Activated gamma-delta T cell (primary cell): ENCODE measurements around the gene FADS3.

ENCODE experiments used
- DNase-seq: peaks from one replicate; lab custom pipeline; 2025; lab: John Stamatoyannopoulos, UW
- total RNA-seq, 2 donors: gene quantifications; one replicate each; lab custom pipeline; 2026; lab: John Stamatoyannopoulos, UW

FADS3 gene, protein sequence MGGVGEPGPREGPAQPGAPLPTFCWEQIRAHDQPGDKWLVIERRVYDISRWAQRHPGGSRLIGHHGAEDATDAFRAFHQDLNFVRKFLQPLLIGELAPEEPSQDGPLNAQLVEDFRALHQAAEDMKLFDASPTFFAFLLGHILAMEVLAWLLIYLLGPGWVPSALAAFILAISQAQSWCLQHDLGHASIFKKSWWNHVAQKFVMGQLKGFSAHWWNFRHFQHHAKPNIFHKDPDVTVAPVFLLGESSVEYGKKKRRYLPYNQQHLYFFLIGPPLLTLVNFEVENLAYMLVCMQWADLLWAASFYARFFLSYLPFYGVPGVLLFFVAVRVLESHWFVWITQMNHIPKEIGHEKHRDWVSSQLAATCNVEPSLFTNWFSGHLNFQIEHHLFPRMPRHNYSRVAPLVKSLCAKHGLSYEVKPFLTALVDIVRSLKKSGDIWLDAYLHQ
- 20.3 to 22.8 reads per million in 2 donors for total RNA-seq

DNA sequence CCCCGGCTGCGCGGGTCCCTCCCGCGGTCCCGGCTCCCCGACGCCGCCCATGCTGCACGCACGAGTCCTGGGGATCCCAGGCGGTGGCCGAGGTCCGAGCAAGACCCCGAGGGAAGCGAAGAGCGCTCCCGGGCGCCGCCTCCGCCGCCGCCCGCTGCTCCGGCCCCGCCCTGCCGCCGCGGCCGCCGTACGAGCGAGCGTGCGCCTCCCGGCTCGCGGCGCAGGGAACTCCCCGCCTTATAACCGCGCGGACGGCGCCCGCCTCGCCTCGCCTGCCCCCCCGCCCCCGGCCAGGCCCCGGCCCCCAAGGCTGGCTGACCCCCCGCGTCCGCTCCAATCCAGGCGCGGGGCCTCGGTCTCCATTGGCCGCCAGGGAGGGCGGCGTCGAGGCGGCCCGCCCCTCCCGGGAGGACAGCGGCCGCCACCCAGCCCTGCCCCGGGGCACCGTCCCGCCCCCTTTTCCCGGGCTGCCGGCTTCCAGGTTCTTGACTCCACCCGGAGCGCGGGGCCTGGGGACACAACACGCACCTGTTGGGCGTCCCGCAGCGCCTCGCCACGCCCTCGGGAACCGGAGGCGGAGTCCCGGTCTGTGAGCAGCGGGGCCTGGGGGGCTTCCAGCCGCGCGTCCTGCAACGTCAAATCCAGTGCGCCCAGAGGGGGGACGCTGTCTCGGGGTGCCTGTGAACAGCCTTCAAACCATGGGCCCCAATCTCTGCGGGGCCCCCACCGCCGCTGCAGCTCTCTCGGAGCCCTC, at the start of gene FADS3:
TSS of gene FADS3 (minus strand) at position 215 of the 754 bp plus-strand sequence. CDS start at position 51, 164 bp downstream.
- peak; percentile 68 for DNase-seq

DNA sequence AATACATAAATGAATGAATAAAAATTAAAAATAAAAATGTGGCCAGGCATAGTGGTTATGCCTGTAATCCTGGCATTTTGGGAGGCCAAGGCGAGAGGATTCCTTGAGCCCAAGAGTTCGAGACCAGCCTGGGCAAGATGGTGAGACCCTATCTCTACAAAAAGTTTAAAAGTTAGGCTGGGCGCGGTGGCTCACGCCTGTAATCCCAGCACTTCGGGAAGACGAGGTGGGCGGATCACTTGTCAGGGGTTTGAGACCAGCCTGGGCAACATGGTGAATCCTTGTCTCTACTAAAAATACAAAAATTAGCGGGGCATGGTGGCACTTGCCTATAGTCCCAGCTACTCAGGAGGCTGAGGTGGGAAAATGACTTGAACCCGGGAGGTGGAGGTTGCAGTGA, 49.1 kb upstream of the FADS3 start:
- no peak for DNase-seq

DNA sequence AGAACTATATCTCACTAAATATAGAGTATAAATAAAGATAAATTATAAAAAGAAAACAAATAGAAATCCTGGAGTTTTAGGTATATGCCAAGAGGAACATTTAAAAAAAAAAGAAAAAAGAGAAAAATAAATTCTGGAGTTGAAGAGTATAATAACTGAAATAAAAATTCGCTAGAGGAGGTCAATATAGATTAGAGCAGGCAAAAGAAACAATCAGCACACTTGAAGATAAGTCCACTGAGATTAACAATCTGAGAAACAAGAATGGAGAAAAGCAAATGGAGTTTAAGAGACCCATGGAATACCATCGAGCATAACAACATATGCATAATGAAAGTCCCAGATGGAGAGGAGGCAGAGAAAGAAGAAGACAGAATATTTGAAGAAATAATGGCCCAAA, 44.5 kb upstream of the FADS3 start:
- no peak for DNase-seq

DNA sequence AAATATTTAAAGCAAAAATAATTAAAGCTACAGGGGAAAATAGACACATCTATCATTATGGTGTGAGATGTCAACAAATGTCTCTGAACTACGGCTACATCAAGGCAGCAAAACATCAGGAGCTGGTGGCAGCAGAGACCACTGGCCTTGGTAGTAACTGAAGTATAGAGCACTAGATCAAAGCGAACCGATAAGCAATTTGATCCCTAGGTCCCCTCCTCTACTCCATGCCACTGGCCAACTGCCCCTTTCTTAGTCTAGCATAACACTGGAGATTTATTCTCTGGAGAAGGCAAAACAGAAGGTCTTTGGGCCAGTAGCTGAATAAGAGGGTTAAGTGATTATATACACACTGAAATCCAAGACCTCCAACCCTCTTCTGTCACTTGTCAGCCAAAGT, 39.6 kb upstream of the FADS3 start:
- no peak for DNase-seq

DNA sequence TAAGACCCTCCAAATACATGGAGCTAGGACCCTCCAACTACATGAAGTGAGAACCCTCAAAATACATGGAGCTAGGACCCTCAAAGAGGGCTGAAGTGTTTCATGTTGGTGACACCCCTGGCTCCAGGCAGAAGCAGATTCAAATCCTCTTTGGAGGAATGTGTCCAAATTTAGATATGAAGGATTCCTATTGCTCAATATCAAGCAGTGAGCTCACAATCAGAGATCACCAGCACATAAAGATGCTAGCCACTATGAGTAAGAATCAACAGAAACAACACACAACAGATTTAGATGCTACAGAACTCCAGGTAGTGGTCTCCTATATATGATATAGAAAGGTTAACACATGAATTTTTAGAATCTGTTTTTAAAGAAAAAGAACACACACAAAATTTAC, 37.3 kb upstream of the FADS3 start:
- no peak for DNase-seq

DNA sequence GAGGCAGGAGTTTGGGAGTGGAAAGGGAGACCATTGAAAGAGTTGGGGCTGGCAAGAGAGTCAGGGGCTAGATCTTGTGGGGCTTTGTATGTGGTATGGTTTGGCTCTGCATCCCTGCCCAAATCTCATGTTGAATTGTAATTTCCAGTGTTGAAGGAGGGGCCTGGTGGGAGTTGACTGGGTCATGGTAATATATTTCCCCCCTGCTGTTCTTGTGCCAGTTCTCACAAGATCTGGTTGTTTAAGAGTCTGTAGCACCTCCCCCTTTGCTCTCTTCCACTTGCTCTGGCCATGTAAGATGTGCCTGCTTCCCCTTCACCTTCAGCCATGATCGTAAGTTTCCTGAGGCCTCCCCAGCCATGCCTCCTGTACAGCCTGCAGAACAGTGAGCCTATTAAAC, 36.2 kb upstream of the FADS3 start:
- no peak for DNase-seq

DNA sequence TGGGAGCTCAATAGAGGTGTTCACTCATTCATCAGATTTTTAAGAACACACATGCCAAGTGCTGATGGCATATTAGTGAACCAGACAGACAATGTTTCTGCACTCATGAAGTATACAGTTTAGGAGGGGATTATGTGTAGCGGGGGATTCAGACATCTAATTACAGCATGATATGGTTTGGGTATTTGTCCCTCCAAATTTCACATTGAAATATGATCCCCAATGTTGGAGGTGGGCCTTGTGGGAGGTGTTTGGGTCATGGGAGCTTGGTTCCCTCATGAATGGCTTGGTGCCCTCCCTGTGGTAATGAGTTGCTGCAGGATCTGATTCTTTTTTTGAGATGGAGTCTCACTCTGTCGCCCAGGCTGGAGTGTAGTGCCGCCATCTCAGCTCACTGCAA, 34.9 kb upstream of the FADS3 start:
- DNase-seq: no peak

DNA sequence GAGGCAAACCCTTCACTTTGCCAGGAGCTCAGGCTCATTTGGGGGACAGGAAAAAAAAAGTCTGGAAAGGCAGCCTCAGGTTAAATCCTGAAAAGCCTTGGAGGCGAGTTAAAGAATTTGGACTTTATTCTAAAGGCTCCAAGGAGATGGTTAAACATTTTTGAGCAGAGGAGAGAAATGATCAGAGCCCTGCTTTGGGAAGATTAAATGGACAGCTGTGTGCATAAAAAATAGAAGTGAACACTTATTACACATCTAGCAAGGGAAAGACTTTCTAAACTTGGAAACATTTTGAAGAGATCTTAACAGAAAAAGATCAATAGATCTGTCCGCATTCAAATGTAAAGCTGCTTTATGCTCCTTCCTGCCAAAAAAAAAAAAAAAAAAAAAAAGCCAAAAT, 34.4 kb upstream of the FADS3 start:
- DNase-seq: no peak

DNA sequence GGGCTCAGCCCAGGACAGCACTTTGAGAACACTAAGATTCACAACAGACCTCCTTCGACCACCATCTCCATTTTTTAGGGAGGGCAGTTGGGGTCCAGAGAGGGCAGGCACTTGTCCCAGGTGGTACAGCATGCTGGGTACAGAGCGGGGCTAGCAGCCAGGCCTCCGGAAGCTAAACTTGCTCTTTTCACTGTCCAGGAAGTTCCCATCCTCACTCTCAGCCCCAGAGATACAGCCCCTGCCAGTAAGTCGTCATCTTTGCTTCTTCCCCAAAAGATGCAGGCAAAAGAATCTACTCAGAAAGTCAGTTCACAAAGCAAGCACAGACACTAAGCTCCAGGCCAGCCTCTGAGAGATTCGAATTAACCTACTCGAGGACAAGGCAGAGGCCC, 32.7 kb upstream of the FADS3 start:
- no peak for DNase-seq

DNA sequence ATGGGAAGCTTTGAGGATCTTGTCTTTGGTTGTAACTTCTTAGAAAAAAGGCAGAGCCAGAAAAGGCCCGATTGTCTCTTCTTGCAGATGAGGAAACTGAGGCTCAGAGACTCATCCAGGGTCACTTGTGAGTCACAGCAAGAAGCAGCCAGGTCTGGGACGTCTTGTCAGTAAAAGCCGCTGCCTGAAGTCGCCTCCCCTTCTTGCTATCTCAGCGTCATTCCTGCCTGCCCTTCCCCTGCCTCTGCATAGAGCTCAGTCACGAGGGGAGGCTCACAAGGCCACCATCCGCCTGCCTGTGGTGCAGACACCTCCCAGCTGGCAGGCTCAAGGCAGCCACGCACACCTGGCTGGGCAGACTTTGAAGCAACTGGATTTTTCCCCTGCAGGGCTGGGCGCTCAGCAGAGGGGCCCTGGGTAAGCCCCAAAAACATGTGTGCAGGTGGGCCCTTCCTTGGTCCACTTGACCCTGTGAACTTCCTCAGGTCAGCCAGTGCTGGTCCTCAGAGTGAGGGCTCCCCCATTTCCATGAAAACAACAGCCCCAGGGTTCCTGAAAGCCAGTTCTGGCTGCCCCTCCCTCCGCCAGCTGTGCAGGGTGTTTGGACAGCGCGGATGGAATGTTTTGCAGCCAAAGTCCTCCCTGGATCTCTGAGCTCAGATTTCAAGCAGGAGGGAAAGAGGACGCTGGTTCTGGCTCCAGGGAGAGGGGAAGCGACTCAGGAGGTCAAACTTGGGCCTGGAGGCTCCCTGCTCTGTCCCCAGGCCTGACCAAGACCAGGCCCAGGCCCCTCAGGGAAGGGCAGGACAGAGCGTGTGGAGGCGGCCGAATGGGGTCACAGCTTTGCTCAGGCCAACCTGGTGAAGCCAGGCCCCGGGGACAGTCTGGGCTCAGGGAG, 32.1 kb upstream of the FADS3 start:
- DNase-seq: no peak

DNA sequence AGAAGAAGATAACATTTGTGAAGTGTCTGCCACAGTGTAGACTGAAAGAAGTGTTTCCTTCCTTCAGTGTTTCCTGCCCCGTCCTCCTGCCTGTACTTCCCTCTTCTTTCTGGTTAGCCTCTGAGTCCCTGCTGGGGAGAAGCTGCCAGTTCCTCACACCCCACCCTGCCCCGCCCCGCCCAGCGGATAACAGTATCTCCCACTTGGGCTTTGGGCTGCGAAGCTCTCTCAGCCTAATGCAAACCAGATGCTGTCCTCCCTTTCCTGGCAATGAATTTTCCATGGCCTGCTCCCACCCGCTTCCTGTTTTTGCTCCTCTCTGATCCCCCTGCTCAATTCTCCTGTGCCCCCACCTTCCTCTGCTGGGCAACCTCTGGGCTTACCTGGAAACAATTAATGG, 31.2 kb upstream of the FADS3 start:
- DNase-seq: no peak

DNA sequence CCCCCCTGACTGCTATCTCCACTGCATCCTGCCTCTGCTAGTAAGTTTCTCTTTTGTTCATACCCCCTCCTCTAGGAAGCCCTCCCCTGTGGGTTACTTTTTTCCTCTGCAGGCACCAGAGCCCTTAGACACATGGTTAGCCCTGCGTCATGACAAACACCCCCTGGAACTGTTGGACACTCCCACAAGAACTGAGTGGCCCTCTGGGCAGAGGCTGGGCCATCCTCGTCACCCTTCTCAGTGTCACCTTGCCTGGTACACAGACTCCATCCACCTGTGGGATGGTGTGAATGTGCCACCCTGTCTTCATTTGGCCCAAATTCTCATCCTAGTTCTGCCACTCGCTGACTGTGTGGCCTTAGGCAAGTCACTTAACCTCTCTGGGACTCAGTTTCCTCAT, 30.1 kb upstream of the FADS3 start:
- DNase-seq: no peak

DNA sequence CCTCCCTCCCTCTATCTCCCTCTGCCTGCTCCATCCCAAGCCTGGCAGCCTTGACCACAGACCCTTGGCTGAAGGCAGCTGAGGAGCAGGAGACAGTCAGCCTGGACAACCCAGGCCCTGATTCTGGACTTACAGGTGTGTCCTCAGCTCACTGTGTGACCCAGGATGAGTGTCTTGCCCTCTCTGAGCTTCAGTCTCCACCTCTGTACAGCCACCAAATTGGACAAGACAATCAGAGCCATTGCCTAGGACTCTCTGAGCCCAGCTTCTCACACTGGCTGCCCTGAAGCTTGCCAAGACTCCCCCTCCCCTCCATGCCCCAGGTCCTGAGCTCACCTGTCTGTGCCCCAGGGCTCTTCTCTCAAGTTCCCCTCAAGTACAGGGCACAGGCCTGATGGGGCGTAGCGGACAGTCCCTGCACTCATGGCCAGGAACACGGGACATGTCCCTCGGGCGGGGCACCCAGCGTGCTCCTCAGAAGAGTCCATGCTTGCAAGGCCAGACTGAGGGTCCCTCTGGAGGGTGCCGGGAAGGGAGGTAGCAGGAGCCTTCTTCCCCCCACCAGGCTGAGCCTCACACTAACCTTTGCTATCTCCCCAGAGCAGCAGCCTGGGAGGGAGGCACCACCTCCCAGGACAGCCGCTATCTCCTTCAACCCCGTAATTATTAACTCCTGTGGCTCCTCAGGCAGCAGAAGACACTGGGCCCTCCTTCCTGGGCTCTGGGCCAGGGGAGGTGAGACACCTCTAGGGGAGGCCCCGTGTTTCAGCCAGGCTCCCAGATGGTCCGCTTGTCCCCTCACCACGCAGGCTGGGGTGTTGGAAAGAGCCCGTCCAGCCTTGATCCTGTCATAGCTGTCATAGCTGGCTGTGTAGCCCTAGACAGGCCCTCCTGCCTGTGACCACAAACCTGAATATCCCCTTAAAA, 28.6 kb upstream of the FADS3 start:
- no peak for DNase-seq

DNA sequence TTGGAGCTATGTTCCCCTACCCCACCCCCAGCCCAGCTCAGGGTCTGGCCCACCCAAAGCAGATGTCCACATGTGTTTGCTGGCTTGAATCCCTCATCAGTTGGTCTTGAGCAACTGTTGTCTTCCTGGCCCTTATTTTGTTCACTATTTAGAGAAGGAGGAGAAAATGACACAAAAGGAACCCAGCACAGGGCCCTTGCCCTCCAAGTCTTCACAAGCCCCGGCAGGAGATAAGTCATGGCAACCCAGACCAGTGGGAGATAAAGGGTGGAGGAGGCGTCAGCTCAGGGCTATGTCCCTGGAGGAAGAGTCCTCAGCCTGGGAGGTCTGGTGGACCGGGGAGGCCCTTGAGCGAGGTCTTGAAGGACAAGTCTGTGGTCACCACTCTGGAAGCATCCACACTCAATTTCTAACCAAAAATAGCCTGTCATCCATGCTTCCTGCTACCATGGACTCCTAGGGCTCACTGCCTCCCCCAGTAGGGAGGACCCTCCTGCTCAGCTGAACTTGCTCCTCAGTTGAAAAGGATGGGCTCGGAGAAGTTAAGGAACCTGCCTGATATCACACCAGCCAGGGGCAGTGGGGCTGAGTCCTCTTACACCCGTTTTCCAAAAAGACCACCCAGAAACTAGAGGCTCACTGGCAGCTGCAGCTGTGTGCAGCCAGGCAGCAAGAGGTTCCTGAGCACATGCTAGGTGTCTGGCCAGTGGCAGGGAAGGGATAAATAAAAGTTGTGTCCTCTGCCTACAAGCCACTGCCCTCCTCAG, 27.8 kb upstream of the FADS3 start:
- DNase-seq: no peak

DNA sequence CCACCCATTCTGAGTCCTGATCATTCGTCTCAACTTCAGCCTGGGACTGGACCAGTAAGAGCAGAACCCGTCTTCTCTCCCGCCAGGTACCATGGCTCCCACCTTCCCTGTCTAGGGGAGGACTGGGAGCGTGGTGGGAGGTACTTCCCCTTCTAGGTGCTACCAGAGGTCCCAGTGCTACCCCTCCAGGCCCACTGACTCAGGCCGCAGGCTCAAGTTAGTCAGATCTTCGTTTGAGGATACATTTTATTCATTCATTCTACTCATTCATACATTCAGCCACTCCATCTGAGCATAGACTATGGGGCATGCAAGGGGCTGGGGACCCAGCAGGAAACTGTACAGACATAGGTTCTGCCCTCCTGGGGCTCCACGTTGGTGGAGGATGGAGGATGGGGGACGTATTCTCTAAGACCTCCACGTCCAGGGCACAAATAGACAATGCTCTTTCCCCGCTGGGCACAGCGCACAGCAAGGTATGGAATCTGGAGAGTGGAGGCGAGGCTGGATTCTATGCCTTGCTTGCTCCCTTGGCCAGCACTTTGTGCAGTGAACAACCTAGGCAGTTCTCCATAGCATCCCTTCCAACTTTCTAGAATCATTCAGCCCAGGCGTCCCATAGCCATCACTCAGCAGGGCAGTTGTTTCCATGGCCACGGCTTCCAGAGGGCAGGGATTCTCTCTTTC, 27.0 kb upstream of the FADS3 start:
- DNase-seq: no peak

DNA sequence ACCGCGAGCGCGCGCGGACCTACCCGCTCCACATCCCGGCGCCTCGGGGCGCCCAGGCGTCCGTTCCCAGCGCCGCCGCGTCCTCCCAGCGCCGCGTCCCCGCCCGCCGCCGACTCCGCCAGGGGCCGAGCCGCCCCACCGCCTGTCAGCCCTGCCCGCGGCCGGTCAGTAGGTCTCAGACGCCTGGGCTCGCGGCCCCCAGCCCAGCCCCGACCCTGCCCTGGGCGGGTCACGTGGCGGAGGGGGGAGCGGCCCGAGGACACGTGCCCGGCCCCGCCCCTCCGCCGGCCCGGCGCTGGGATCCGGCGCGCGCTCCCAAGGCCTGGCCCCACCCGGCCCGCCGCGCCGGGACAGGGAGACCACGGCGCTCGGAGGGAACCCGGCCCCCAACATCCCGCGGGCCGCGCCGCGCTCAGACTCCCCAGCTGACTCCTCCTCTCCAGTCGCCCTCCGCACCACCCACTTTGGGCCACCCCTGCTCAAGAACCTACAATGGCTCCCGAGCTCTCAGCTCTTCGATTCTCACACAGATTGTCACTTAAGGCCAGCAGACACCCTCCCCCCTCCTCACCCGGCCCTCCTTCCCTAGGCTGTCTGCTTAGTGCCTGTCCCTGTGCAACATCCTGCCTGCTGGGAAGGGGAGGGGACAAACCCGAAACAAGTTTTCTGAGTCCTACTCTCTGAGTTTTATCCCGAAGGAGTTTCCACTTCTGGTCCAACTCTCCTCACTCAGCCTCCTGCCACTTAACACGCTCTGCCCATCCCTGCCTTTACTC, 26.2 kb upstream of the FADS3 start, which contains the start of gene RAB3IL1:
TSS of gene RAB3IL1 (minus strand) at position 233 of the 776 bp plus-strand sequence. CDS start at position 34, 199 bp downstream.
- DNase-seq: no peak

DNA sequence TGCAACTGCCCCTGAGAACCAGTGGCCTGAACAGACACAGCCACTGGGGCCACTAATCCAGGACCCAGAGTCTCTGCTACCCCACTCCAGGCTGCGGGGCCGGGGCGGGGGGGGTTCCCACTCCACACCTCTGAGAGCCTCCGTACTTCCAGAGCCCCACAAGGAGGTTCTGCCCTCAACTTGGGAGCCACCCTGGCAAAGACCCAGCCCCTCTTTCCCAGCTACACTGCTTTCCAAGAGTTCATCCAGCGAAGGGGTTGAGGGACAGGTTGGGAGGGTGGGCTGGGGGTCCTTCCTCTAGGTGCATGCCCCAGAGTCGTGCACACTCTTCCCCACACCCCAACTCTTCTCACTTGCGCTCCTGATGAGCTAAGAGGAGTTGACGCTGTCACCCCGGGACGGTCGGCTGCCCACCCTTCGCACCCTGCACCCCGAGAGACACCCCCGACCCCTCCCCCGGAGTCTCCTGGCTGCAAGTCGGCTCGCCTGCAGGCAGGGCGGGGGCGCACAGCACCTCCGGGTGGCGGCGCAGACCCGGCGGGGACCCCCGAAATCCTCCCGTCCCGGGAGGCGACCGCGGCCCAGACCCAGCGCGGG, 25.5 kb upstream of the FADS3 start:
- no peak for DNase-seq

DNA sequence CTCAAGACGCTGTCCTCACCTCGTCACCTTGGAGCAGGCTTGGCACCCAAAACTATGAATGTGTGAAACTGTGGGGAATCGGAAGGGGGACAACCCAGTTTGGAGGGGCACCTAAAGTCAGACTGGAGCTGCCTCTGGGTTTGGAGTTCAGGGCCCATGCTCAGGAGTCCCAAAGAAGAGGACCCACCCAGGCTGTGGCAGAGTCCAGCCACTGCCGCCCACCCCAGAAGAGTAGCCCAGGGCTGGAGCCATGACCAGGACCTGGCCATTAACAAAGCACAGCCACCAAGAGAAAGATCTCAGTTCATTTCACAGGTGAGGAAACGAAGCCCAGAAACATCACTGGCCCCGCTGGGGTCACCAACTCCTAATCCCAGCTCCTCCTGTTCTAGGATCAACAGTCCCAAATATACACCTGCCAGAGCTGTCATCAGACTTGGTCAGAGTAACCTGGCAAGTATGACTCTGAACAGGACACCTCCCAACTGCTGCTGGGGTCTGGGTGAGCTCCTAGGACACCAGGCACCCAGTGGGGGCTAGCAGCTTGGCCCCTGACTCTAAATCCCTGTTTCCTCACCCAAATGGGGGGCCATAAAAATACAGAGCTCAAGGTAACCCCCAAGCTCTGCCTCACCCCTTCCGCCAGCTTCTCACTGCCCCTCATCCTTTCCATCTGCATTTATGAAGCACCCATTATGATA, 23.3 kb upstream of the FADS3 start:
- no peak for DNase-seq
